Neural progenitor cell (in vitro differentiated cells): ENCODE results near the gene C16orf86.

Experiments
- CTCF ChIP-seq: fragments of 200-600 bp; sonication (generic); IDR thresholded peaks from 2 replicates; pipeline ENCODE4 v1.5.1; 2017; ENCODE audit warnings: antibody characterized with exemption, mild to moderate bottlenecking
- EZH2 ChIP-seq: fragments of 200-600 bp; sonication (generic); IDR thresholded peaks from 2 replicates; pipeline ENCODE4 v1.6.1; 2017; ENCODE audit warnings: antibody characterized with exemption, mild to moderate bottlenecking, moderate library complexity
- EZH2phosphoT487 ChIP-seq: fragments of 200-600 bp; sonication (generic); IDR thresholded peaks from 2 replicates; pipeline ENCODE4 v1.6.1; 2017; ENCODE audit warnings: antibody characterized with exemption

GRCh38 chr16:67677712-67678111, 11.1 kb downstream of the C16orf86 start:
- TF ChIP-seq CTCF (no peak), EZH2phosphoT487 (no peak), EZH2 (no peak)
